Activated CD4-positive, alpha-beta memory T cell treated with anti-CD3 and anti-CD28 coated beads for 36 hours (primary cell): ENCODE data around the gene AP2M1. TPM values are rescaled to one million over a fixed set of nuclear protein-coding genes. Genes with fewer than 3 reads are reported as not detected.

Experiments
- CTCF ChIA-PET: fragments of 350-600 bp; sonication (Branson Sonifier 250); formaldehyde crosslinking; loops from one replicate; lab custom pipeline; 2021; ENCODE audit warnings: antibody characterized with exemption, inconsistent platforms; lab: Charles Lee
- POLR2A ChIA-PET: fragments of 350-600 bp; sonication (Branson Sonifier 250); formaldehyde crosslinking; loops from one replicate; lab custom pipeline; 2021; ENCODE audit warnings: antibody characterized with exemption; lab: Charles Lee
- DNase-seq: peaks from one replicate; pipeline ENCODE4 v3.0.0-alpha.2; 2020
- H3K27ac Mint-ChIP-seq: one replicate; pipeline ENCODE4 v1.8.0; 2021; ENCODE audit warnings: mixed read lengths
- H3K27me3 Mint-ChIP-seq: one replicate; pipeline ENCODE4 v1.8.0; 2021; ENCODE audit warnings: mixed read lengths
- H3K36me3 Mint-ChIP-seq: one replicate; pipeline ENCODE4 v1.8.0; 2021; ENCODE audit warnings: mixed read lengths
- H3K4me1 Mint-ChIP-seq: one replicate; pipeline ENCODE4 v1.8.0; 2021; ENCODE audit warnings: low read depth, mixed read lengths
- H3K4me3 Mint-ChIP-seq: one replicate; pipeline ENCODE4 v1.8.0; 2021; ENCODE audit warnings: mild to moderate bottlenecking, mixed read lengths
- H3K9me3 Mint-ChIP-seq: one replicate; pipeline ENCODE4 v1.8.0; 2021; ENCODE audit warnings: mixed read lengths
- intact Hi-C: fragments of 100-400 bp; cut with micrococcal nuclease; formaldehyde crosslinking; loops from one replicate; pipeline ENCODE4 v1.15.1; 2023
- total RNA-seq, 2 experiments: library from RNA; stranded (reverse); gene quantifications; one replicate each; pipeline ENCODE4 v1.2.3, GENCODE V29; 2021

Gene AP2M1
- total RNA-seq, 2 experiments from 2014 or later, result 218 to 221 TPM

DNA sequence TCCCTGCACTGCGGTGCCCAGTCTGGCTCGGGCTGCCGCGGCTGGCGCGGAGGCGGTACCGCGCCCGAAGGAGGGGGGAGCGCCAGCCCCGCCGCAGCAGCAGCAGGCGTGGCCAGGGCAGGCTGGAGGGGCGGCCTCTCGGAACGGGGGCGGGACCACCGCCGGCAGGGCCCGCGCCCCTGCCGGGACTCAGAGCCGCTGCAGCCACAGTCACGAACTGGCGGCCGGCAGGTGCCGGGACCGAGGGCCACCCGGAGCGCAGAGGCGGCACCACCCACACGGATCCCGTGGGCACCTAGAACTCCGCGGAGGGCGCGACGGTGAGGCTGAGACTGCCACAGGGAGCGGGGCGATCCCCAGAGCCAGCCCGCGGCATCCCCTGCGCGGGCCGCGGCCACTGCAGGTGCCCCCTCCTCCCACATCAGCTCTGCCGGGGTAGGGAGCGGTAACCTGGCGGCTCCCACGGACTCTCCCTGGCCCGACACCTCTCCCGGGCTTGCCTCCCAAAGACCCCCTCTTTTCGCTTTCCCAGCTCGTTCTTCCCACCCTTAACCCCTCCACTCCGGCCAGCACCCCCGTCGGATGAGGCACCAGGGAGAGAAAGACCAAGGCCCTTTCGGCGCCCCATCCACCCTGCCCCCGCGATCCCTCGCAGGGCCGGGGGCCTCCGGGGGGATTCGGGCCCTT lies 54.9 kb downstream of the AP2M1 start, which contains the start of gene VWA5B2:
TSS of gene VWA5B2 (plus strand) at position 192 of the 687 bp plus-strand sequence. CDS start 944 bp downstream, outside the sequence.
- peaks cover 45% of the 10 kb centered on the region for H3K27me3 Mint-ChIP-seq
- ChIA-PET POLR2A (interaction anchor here (1.0 to 1.6 kb wide), 2 partner anchors 11 to 20 kb away, joined by 3 to 6 read pairs; partner anchors contain the start of gene EEF1AKMT4), CTCF (interaction anchor here (1.0 to 5.4 kb wide), 3 partner anchors 9 to 179 kb away, joined by 3 to 94 read pairs (median 50); partner anchors contain the start of gene EEF1AKMT4)

DNA sequence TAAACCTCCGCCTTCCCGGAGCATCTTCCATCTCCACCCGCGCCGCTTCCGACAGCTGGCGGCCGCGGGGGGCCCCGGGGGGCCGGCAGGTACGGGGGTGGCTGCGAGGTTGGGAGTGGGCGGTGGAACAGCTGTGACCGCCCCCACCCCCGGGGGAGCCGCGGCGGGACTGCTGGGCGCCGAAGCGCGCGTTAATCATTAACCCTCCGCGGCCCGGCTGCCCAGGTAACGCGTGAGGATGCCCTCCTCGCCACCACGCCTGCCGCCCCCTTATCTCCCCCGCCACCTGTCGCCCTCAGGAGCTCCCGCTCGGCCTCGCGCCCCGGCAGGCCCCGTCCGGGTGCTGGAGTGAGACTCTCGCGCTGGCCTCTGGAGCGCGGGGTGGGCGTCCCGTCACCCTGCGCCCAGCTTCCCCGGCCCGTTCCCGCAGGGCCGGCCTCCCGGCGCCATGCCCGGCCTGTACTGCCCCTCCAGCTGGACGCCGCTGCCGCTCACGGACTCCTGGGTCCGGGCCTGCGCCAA lies 55.5 kb downstream of the AP2M1 start:
- CTCF ChIA-PET, result interaction anchor here (1.0 to 5.4 kb wide), 2 partner anchors 23 to 180 kb away, joined by 3 to 94 read pairs; partner anchors contain the start of gene EEF1AKMT4
- intact Hi-C loops, result no loop called here
- DNase-seq, result peak; percentile 14
- Mint-ChIP-seq H3K4me3 (no peak overlapping the region), H3K27me3 (peaks cover 45% of the 10 kb centered on the region), H3K36me3 (no peaks in the 10 kb centered on the region), H3K4me1 (peaks cover 9% of the 10 kb centered on the region), H3K9me3 (no peaks in the 10 kb centered on the region), H3K27ac (no peak overlapping the region)
- POLR2A ChIA-PET, result interaction anchor here (1.0 to 1.6 kb wide), 2 partner anchors 10 to 20 kb away, joined by 3 to 6 read pairs; partner anchors contain the start of gene EEF1AKMT4

More for the DNA sequence above, 54.9 kb downstream of the AP2M1 start, which contains the start of gene VWA5B2:
- peaks cover 9% of the 10 kb centered on the region for H3K4me1 Mint-ChIP-seq
- intact Hi-C loops, result no loop called here
- no peaks in the 10 kb centered on the region for H3K9me3 Mint-ChIP-seq
- H3K4me3 Mint-ChIP-seq, result peak within 1 kb of the TSS; percentile 49
- DNase-seq, result peak; percentile 73
- H3K36me3 Mint-ChIP-seq, result no peaks in the 10 kb centered on the region
- H3K27ac Mint-ChIP-seq, result no peak within 1 kb of the TSS

DNA sequence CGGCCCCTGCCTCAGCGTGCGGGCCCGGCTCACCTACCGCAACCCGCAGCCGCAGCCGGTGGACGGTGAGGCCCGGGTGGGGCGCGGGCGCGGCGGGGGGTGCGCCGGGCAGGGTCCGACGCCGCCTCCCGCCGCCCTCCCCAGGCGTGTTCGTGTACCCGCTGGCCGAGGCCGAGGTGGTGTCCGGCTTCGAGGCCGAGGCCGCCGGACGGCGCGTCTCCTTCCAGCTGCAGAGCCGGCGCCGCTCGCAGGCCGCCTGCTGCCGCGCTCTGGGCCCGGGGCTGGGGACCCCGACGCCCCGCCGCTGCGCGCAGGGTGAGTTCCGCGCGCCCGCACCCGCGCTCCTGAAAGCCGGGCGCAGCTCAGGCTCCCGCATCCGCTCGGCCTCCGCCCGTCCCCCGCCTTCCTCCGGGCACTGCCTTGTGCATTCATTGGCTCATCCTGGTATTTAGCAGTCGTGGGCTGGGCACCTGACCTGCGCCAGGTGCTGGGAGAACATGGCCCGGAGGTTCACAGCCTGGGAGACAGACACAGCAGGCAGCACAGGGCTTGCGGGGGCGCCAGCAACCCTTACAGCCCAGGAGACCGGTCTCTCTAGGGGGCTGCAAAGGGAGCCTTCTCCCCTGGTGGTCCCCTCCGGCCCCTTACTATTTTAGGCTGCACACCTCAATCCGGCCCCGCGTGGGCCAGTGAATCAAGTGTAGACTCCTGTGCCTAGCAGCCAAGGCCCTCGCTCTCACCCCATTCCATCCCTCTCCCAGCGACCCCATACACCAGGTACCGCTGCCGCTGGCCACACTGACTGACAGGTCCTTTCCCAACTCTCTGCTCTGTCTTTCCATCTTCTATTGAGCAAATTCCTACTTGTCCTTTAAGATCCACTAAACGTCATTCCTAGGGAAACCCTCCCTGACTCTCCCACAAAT lies 56.2 kb downstream of the AP2M1 start:
- peaks cover 42% of the 10 kb centered on the region for H3K27me3 Mint-ChIP-seq
- no peak overlapping the region for H3K27ac Mint-ChIP-seq
- peak overlapping the region; percentile 57 for H3K4me3 Mint-ChIP-seq
- DNase-seq, result no peak
- ChIA-PET CTCF (interaction anchor here (1.0 to 5.4 kb wide), 3 partner anchors 23 to 181 kb away, joined by 3 to 94 read pairs (median 7); partner anchors contain the start of gene EEF1AKMT4), POLR2A (interaction anchor here (1.0 to 1.6 kb wide), 2 partner anchors 10 to 19 kb away, joined by 3 to 6 read pairs; partner anchors contain the start of gene EEF1AKMT4)
- H3K9me3 Mint-ChIP-seq, result no peaks in the 10 kb centered on the region
- peaks cover 9% of the 10 kb centered on the region for H3K4me1 Mint-ChIP-seq
- intact Hi-C loops, result no loop called here
- H3K36me3 Mint-ChIP-seq, result no peaks in the 10 kb centered on the region

DNA sequence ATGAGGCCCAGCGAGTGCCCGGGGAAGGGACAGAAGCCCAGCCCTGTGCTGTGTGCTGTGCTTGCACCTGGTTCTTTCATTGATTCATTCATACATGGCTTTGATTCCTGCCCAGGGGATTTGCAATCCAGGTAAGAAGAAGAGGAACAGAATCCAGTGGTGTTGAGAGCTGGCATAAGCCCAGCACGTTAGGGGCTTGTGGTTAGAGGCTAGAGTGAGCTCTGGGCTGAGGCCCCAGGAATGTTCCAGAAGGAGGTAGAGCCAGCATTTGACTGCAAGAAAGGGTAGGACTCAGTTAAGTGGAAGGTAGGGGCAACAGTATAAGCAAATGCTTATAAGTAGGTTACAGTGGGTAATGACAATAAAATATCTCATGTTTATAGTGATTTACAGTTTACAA lies 57.0 kb downstream of the AP2M1 start:
- Mint-ChIP-seq H3K36me3 (no peaks in the 10 kb centered on the region), H3K9me3 (no peaks in the 10 kb centered on the region), H3K4me1 (peaks cover 9% of the 10 kb centered on the region), H3K27me3 (peaks cover 38% of the 10 kb centered on the region), H3K27ac (no peak overlapping the region), H3K4me3 (no peak overlapping the region)
- DNase-seq, result no peak
- intact Hi-C loops, result no loop called here
- CTCF ChIA-PET, result interaction anchor here (2.9 kb wide), 1 partner anchor 57 kb away, joined by 7 read pairs; no protein-coding TSS in a partner anchor
- POLR2A ChIA-PET, result no interaction called here

DNA sequence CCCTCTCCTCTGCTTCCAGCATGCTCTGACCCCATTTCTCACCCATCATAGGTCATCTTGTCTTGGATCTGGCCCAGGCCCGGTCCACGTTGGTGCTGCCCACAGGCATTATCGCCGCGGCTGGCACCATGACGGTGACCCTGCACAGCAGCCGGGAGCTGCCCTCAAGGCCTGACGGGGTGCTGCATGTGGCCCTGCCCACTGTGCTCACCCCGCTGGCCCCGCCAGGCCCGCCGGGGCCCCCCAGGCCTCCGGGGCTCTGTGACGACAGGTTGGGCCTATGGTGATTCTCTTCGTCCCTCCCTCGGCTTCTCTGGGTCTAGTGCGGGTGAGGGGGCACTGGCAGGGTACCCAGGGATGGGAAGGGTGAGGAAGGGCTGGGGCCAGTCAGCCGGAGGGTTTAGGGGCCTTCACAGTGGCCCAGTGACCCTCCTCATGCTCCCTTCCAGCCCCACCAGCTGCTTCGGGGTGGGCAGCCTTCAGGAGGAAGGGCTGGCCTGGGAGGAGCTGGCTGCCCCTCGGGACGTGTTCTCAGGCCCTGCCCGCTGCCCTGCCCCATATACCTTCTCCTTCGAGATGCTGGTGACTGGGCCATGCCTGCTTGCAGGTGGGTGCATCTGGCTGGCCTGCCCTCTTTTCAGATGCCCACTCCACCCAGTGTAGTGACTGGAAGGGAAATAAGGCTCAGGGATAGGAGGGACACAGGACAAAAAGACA lies 58.6 kb downstream of the AP2M1 start:
- H3K4me3 Mint-ChIP-seq, result no peak overlapping the region
- peaks cover 29% of the 10 kb centered on the region for H3K27me3 Mint-ChIP-seq
- intact Hi-C loops, result no loop called here
- no peak for DNase-seq
- H3K9me3 Mint-ChIP-seq, result no peaks in the 10 kb centered on the region
- H3K27ac Mint-ChIP-seq, result no peak overlapping the region
- H3K36me3 Mint-ChIP-seq, result no peaks in the 10 kb centered on the region
- ChIA-PET POLR2A (no interaction called here), CTCF (interaction anchor here (0.8 to 2.9 kb wide), 2 partner anchors 13 to 56 kb away, joined by 3 to 7 read pairs; no protein-coding TSS in a partner anchor)
- H3K4me1 Mint-ChIP-seq, result peaks cover 9% of the 10 kb centered on the region

Other genes with a start within 250 kb of the AP2M1 start
- 10 to 100 TPM; 13.3 to 15.6 TPM for gene ABCC5, start 157.0 kb upstream of the AP2M1 start, total RNA-seq
- not detected for gene HTR3D, start 143.1 kb upstream of the AP2M1 start, total RNA-seq
- not detected for gene HTR3C, start 121.8 kb upstream of the AP2M1 start, total RNA-seq
- gene HTR3E, start 77.8 kb upstream of the AP2M1 start, total RNA-seq, result not detected
- gene EIF2B5, start 39.5 kb upstream of the AP2M1 start, total RNA-seq, result 10 to 100 TPM; 49.6 to 51.5 TPM
- gene DVL3, start 19.5 kb upstream of the AP2M1 start, total RNA-seq, result 10 to 100 TPM; 28.5 to 32.4 TPM
- 10 to 100 TPM; 41.2 to 48.7 TPM for gene ABCF3, start 11.3 kb downstream of the AP2M1 start, total RNA-seq
- not detected for gene VWA5B2, start 54.7 kb downstream of the AP2M1 start, total RNA-seq
- gene ALG3, start 74.1 kb downstream of the AP2M1 start, total RNA-seq, result 10 to 100 TPM; 31.6 to 34.1 TPM
- 1 to 10 TPM; 3.5 to 4.4 TPM for gene EEF1AKMT4, start 74.8 kb downstream of the AP2M1 start, total RNA-seq
- gene CAMK2N2, start 86.7 kb downstream of the AP2M1 start, total RNA-seq, result under 1 TPM; 0.21 to 0.51 TPM
- gene ECE2, start 101.2 kb downstream of the AP2M1 start, total RNA-seq, result not detected
- 100 to 1,000 TPM; 246 to 257 TPM for gene PSMD2, start 124.4 kb downstream of the AP2M1 start, total RNA-seq
- 100 to 1,000 TPM; 410 to 432 TPM for gene EIF4G1, start 139.8 kb downstream of the AP2M1 start, total RNA-seq
- 1 to 10 TPM; 7.0 to 8.9 TPM for gene FAM131A, start 162.7 kb downstream of the AP2M1 start, total RNA-seq
- gene CLCN2, start 186.8 kb downstream of the AP2M1 start, total RNA-seq, result 1 to 10 TPM; 3.2 to 3.7 TPM
- gene POLR2H, start 186.9 kb downstream of the AP2M1 start, total RNA-seq, result 100 to 1,000 TPM in 1 of 2 experiments, 10 to 100 TPM in 1; 100.0 to 103 TPM
- not detected for gene THPO, start 203.4 kb downstream of the AP2M1 start, total RNA-seq
- under 1 TPM in 1 of 2 experiments, not detected in 1; 0.21 TPM for gene CHRD, start 205.2 kb downstream of the AP2M1 start, total RNA-seq